T-helper 1 cell treated with Interleukin-12 subunit alpha and Interleukin-12 subunit beta and Interleukin-4 antibody, amounts not matched to agents 30 ng/mL and 1 ng/mL, for 36 hours (primary cell): ENCODE results near the gene FBXW10B. TPM values are rescaled to one million over a fixed set of nuclear protein-coding genes. Genes with fewer than 3 reads are reported as not detected.
"Not testable (repeated sequence)": the region's sequence is repeated elsewhere in the genome, so short reads cannot be mapped to it uniquely, and the experiment has no call there.

Experiments used
- intact Hi-C: fragments of 100-400 bp; cut with micrococcal nuclease; formaldehyde crosslinking; loops from one replicate; pipeline ENCODE4 v1.15.1; 2024
- total RNA-seq: library from RNA; stranded (reverse); gene quantifications from 2 replicates; pipeline ENCODE4 v1.2.3, GENCODE V29; 2022

Gene FBXW10B, protein sequence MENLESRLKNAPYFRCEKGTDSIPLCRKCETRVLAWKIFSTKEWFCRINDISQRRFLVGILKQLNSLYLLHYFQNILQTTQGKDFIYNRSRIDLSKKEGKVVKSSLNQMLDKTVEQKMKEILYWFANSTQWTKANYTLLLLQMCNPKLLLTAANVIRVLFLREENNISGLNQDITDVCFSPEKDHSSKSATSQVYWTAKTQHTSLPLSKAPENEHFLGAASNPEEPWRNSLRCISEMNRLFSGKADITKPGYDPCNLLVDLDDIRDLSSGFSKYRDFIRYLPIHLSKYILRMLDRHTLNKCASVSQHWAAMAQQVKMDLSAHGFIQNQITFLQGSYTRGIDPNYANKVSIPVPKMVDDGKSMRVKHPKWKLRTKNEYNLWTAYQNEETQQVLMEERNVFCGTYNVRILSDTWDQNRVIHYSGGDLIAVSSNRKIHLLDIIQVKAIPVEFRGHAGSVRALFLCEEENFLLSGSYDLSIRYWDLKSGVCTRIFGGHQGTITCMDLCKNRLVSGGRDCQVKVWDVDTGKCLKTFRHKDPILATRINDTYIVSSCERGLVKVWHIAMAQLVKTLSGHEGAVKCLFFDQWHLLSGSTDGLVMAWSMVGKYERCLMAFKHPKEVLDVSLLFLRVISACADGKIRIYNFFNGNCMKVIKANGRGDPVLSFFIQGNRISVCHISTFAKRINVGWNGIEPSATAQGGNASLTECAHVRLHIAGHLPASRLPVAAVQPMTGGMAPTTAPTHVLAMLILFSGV
- total RNA-seq: 3.6 and 4.6 TPM in 2 replicates

DNA sequence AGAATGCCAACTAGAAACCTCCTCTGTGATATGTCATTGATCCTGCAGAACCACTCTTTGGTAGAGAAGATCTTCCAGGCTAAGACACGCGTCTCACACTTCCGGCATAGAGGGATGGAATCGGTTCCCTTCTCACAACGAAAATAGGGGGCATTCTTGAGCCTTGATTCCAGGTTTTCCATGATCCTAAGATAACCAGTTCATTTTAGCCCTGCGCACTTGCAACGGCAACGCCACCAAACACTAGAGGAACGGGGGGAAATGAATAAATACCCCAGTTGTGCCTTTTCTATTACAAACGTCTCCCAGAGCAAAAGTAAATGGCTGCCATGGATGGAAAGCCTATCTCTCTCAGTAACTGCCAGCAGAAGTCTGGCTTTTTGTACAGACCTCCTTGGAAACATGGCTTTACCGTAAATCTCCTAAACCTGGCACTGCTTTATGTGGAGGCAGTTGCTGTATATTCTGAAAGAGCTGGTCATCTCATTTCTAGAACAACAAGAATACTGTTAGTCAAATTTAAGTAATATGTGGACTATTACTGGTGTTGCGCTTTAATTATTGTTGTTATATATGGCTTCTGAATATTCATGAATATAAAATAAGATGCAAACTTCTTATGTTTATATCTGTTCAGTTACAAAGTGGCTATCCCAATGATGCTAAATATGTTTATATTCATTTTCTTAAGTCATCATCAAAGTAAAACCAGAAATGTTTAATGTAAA, at the start of gene FBXW10B:
FBXW10B (minus strand) TSS at position 374 of the 728 bp plus-strand sequence; CDS start at position 182, 192 bp downstream.
- intact Hi-C loops: not testable (repeated sequence)

DNA sequence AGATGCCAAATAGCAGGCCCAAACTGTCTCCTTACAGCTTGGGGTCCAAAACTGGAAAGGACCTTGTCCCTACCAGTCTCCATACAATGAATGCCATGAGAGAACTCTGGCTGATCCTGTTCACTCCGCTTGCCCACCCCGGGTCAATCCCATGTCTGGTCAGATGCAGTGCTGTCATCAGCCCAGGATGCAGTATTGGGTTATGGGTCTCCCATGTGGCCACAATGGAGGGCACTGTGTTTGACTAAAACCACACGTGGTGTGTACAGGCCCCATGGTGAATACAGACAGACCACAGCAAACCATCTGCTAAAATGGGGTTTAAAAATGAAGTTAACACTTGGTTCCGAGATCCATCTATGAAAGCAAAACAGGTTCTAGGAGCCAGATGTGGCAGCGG, 44.2 kb upstream of the FBXW10B start:
- intact Hi-C loops: no loop called here

DNA sequence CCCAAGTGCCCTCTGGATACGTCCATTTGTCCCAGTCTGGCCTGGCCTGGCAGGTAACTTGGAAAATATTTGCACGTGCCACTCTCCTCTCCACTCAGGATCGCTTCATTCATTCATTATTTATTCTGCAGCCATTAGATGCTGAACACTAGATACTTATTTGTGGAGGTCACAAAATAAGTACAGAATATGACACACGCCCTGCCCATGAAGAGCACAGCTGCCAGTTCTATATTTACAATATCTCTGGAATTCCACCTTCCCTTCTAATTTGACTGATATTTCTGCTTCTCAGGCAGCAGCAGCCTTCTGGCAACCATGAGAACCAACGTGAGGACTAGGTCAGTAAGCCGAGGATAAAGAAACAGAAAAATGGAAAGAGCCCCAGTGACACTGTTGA, 43.7 kb upstream of the FBXW10B start:
- intact Hi-C loops: no loop called here

DNA sequence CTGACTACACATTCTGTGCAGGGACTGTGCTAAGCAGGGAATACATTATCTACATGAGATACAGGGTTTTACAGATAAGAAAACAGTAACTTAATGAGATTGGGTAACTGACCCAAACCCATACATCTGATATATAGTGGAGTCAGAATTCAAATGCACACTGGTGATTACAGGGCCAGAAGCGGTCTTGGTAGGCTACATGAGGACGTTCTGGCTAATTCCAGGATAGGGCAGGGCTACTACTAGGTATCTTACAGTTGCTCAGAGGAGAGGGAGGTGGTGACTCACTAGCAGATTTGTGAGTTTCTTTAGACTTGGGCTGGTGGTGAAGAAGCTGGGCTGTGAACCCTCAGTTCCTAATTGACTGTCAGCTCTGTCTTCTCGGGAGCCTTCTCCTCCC, 43.2 kb upstream of the FBXW10B start:
- intact Hi-C loops: no loop called here

DNA sequence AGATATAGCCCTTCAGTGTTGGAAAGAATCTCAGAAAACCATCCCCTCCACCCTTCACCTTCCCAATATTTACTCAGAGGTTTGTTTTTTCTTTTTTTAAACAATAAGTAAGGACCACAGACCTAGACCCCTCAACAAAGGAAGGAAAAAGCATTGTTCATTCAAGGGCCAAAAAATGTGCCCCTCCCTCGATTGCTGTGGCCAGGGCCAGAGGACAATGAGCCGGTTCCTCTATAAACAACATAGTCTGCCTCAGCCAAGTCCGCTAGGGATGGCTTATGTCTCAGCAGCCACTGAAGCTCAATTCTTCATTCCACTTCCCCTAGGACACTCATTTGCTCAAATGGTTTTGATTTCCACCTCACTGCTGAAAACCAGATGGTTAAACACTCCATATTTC, 40.6 kb upstream of the FBXW10B start:
- intact Hi-C loops: no loop called here

DNA sequence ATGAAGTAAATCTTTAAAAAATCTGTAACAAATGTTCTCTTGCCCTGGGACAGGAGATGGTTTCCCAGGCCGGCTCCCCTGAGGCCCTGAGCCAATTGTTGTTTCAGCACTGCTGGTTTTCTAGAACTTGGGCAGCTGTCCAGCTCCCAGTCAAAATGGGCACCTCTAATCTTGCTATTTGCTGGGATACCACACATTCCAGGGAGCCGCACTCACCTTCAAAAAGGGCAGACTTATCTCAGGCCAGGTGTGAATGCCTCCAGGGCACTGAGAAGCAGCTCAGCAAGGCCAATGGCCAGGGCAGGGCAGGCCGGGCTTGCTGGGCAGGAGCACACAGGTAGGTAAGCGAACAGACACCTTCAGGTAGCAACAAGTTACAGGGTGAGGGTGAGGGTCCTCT, 40.2 kb upstream of the FBXW10B start:
- intact Hi-C loops: no loop called here

DNA sequence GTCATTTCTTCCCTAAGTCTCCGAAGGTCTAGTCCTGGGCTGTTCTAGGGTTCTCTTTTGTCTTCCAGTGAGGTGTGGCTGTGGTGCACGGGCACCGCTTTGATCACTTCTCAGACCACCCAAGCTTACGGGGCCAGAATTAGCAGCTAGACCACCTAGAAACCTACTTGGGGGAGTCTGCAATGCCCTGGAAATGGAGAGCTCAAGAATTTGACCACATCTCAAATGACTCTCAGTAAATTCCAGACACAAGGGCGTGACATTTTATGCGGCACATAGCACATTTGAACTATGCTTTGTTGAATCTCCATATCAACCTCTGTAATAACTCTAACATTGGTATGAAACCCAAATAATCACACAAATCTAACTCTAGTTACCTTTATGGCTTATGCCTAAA, 39.7 kb upstream of the FBXW10B start:
- intact Hi-C loops: no loop called here

DNA sequence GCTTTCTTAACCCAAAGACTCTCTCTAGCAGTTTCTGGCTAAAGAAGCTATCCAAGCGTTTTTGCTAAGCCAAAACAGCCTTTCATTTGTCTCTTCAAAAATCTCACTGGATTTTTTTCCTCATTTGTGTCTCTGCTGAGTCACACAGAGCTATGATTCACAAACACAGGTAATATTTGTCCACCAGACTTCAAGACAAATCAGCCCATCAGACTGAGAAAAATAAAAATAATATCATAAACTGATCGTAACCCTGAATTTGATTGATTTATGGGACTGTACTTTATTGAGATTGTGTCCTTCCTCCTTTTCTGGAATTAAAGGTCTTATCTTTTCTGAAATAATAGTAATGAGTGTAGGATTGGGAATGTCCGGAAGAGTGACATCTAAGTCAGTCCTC, 38.8 kb upstream of the FBXW10B start:
- intact Hi-C loops: no loop called here

DNA sequence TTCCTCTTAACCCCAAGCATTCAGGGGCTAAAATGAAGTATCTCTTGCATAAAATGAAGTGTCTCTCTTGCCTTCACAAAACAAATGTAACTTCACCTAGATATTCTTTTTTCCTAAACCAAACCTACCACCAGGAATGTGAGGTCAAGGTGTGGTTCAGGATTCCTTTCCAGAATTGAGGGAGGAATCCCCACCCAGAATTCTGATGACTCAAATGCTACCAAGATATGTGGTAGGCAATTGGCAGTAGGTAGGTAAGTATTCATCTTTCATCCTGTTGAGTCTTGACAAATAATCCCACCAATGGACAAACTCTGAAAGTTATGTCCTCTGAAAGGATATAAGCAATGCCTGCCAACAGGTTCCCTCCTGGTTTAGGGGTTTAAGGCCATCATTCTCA, 38.4 kb upstream of the FBXW10B start:
- intact Hi-C loops: no loop called here

DNA sequence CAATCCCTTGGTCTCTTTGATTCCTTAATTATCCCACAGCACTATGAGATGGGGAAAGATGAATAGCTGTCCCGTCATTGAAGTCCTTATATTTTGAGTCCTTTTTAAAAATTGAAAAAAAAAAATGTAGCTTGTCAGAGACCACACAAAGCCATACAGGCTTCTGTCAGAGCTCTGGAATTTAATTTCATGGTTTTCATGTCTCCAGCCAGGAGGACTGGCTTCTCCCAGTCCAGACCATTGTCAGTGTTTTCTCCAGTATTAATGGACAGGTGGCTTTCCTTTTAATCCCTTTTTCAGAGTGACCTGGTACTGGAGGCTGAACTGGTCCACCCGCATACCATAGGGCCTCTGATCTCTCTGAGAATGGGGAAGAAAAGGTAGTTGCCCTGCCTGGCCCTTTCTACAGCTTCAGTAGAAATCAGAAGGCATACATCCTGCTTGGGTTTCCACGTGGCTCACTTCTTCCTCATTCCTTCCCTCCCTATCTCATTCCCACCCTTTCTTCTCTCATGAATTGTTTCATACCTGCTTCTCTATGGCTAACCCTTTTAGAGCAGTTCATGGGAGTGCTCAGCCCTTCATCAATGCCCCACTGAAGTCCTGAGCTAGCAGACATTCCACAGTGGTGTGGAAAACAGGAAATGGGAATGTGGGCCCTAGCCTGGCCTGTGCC, 35.5 kb upstream of the FBXW10B start:
- intact Hi-C loops: no loop called here

DNA sequence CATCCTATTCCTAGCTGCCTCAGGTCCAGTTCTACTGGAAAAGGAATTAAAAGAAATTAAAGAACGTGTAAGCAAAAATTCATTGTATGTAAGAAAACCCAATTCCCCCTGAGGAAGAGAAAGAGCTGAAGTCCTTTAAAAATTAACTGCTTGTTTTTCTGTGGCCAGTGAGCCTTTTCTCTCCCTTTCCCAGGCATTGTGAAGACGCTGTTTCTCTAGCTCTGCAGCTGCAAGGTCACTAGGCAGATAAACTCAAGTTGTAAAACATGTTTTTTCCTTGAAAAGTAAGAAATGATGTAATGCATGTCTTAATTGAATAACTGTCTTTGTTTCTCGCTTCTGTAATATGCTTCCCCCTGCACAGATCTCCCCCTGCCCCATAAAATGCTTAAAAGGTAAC, 34.9 kb upstream of the FBXW10B start:
- intact Hi-C loops: not testable (repeated sequence)

DNA sequence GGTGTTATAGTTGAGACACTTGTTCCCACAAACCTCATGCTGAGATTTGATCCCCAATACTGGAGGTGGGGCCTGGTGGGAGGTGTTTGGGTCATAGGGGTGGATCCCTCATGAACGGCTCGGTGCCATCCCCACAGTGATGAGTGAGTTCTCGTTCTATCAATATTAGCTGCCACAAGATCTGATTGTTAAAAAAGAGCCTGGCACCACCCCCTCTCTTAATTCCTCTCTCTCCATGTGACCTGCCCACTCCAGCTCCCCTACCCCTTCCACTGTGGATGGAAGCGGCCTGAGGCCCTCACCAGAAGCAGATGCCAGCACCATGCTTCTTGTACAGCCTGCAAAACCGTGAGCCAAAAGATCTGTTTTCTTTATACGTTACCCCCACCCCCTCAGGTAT, 33.5 kb upstream of the FBXW10B start:
- intact Hi-C loops: no loop called here

DNA sequence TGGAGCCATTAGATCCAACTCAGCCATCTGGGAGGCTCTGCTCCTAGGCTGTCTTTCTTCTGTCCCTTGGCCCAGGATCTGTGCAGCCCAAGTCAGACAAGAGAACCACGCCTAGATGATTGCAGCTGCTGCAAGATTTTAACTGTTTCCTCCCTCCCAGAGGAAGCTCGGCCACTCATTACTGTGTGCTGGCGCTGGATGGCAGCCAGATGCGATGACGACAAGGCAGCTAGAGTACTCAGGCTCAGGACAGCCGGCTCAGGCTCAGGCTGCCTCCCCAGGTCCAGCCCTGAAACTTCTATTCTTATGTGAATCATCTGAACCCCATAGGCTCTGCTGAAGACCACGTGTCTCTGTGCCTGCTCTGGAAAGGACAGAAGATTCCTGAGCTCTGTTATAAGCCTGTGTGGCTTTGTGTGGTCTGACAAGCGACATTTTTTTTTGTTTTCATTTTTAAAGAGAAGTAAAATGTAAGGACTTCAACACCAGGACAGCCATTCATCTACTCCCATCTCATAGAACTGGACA, 32.1 kb upstream of the FBXW10B start:
- intact Hi-C loops: loop anchor here (1.0 kb wide), 1 partner anchor 33 kb away; the partner anchor contains the start of gene TRIM16

DNA sequence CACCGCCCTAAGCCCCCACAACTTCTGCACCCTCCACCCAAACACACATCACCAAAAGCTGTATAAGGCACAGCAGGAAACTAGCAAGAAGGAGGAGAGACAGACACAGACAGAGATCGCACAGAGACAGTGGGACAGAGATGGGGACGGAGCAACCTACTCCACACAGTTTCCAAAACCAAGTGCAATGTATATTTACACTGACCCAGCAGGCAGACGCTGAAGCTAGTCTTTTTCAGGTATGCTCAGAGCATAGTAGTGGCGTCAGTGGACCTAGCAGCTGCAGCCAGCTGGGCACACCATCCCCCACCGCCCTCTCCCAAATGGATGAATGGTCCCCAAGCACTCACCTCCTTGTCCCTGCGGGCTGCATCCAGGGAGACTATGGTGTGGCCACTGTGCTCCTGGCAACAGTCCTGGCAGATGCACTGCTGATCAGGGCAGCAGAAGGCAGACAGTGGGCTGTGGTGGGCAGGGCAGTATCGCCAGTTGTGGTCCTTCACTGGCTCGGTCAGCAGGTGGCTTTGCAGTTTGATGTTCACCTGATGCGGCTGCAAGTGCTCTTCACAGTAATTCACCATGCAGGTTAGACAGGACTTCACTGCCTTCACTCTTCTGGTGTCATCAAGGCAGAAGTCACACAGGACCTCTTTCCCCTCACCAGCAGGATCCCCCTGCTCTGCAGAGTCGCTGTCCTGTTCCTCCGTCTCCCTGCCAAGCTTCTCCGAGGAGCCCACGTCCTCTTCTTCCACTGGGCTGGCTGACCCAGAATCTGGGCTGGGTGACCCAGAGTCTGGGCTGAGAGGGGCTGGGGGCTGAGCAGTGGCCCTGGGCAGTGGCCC, 31.5 kb upstream of the FBXW10B start:
- intact Hi-C loops: loop anchor here (1.0 kb wide), 1 partner anchor 33 kb away; the partner anchor contains the start of gene TRIM16

DNA sequence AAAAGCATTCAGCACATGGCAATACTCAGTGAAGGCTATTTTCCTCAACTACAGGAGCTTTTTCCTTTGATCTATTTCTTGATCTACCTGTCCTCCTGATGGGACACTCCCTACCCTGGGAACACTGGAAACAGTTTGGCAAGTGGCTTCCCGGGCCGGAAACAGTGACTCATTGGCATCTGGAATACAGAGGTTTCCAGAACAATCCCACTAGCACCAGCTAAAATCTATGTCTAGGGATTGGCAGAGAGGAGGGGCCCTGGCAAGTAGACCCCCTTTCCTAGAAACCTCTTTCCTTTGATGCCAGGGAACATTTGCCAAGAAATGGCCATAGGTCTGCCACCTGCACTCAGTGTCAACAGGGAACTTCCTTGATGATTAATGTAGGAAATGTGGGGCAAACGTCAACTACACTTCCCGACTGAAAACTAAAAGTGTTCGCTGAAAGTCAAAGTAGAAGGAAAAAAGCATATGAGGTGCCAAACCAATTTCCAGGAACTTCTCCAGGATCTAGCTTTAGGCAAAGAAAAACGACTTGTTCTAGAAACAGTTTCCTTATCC, 30.4 kb upstream of the FBXW10B start:
- intact Hi-C loops: no loop called here

DNA sequence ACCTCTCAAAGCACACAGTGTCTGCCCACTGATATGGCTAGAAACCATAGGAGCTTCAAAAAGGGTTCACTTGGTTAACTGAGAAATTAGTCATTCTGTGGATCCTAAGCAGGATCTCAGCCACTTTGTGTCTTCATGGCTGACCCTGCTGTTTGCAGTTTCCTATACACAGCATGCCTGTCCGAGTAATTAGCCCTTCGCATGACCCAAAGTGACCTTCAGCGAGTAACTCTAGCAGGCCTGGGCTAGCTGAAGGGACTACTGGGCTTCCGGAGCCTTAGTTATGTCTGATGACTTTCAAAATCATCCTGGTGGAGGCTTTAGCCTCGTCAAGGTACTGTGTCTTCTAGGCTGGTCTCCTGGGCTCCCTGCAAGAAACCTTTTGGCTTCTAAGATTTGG, 28.9 kb upstream of the FBXW10B start:
- intact Hi-C loops: no loop called here

DNA sequence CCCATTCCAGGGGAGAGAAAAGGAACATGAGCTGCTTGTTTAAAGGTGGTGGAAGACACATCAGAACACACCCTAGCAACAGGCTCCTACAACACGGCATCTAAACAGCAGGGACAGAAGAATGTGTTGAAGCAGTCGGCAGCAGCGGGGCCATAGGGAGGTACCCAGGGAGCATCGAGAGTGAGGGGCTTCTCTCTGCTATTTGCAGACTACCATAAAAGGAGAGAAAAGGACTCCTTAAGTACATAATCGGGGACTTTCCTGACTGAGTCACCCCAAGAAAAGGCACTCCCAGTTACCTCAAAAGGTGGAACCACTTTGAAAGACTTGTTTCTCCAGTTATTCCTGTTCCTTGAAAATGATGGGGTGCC, 26.4 kb upstream of the FBXW10B start:
- intact Hi-C loops: not testable (repeated sequence)

DNA sequence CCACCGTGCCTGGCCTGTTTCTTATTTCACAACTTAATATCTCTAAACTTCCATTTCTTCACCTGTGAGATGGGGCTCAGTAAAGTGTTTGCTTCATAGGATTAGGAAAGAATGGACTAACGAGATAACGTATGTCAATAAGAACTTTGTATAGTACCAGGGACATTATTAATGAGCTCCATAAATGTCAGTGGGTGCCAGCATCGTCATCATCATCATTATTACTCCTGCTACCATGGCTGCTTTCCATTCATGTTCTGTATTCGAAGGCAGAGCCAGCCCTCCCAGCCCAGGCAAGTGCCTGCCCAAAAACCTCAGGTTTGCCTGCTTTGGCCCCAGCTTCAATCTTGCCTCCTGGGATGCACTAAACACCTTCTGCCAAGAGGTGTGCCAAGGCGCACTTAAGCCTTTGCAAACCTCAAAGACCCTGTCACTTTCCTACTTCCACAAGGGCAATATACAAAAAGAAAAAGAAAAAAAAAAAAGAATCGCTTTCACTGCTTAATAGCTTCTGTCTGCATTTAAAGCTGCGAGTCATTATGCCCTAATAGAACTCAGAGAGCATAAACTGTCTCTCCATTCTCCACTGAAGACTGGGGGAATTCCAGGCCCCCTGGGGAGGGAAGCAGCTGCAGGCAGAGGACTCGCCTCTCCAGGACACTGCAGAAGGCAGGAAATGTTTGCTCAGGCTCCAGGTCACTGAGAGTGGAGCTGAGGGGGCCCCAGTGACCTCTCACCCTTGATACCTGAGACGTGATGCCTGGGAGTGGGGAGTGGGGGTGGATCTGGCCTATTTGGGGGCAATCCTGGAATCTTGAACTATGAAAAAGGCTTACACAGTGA, 25.8 kb upstream of the FBXW10B start:
- intact Hi-C loops: not testable (repeated sequence)
